ENCODE data around the gene TCERG1L.
"Not testable (repeated sequence)": the region's sequence is repeated elsewhere in the genome, so short reads cannot be mapped to it uniquely, and the experiment has no call there.

TCERG1L gene

GRCh38 chr10:131160219-131160875 lies 151.2 kb downstream of the TCERG1L start:
- DNase-seq, result no peak

- no peak for DNase-seq
These were observed 151.8 kb downstream of the TCERG1L start for GRCh38 chr10:131159771-131160170.

- no peak for DNase-seq
These were observed 152.8 kb downstream of the TCERG1L start for GRCh38 chr10:131158695-131159094.

- DNase-seq, result no peak
These were observed 153.6 kb downstream of the TCERG1L start for GRCh38 chr10:131157899-131158298.

GRCh38 chr10:131155876-131156230 lies 155.7 kb downstream of the TCERG1L start:
- no peak for DNase-seq

- no peak for DNase-seq
These were observed 156.2 kb downstream of the TCERG1L start for GRCh38 chr10:131155218-131155875.

GRCh38 chr10:131154306-131155025 lies 157.1 kb downstream of the TCERG1L start:
- DNase-seq, result no peak

GRCh38 chr10:131152456-131152855 lies 159.1 kb downstream of the TCERG1L start:
- DNase-seq, result not testable (repeated sequence)

- DNase-seq, result no peak
These were observed 161.4 kb downstream of the TCERG1L start for GRCh38 chr10:131150126-131150525.

GRCh38 chr10:131149586-131149985 lies 161.9 kb downstream of the TCERG1L start:
- no peak for DNase-seq

GRCh38 chr10:131149111-131149510 lies 162.4 kb downstream of the TCERG1L start:
- no peak for DNase-seq

GRCh38 chr10:131148270-131148669 lies 163.3 kb downstream of the TCERG1L start:
- DNase-seq, result no peak

- DNase-seq, result no peak
These were observed 164.1 kb downstream of the TCERG1L start for GRCh38 chr10:131147301-131147975.

GRCh38 chr10:131146790-131147189 lies 164.7 kb downstream of the TCERG1L start:
- DNase-seq, result no peak

GRCh38 chr10:131145756-131146155 lies 165.8 kb downstream of the TCERG1L start:
- DNase-seq, result no peak

- DNase-seq, result no peak
These were observed 166.7 kb downstream of the TCERG1L start for GRCh38 chr10:131144711-131145375.

GRCh38 chr10:131144196-131144595 lies 167.3 kb downstream of the TCERG1L start:
- no peak for DNase-seq

GRCh38 chr10:131143425-131144165 lies 167.9 kb downstream of the TCERG1L start:
- no peak for DNase-seq

- DNase-seq, result no peak
These were observed 168.8 kb downstream of the TCERG1L start for GRCh38 chr10:131142517-131143380.

GRCh38 chr10:131141645-131142516 lies 169.6 kb downstream of the TCERG1L start:
- no peak for DNase-seq
